WI38 (cell line): Measurements from ENCODE around the gene FDXR.
A peak's percentile ranks its signal among the peaks of the same experiment; 100 is the strongest.

Experiments used
- H3K4me3 ChIP-seq: 2 replicates; pipeline ENCODE4 v1.5.1; 2011; ENCODE audit warnings: low read depth, mild to moderate bottlenecking, control low read depth, low read length
- TF ChIP-seq, protein P1 (sequence below): IDR thresholded peaks from 2 replicates; pipeline ENCODE4 v1.5.1; 2012; ENCODE audit warnings: low read depth, mild to moderate bottlenecking, control low read depth, low read length

FDXR gene

DNA sequence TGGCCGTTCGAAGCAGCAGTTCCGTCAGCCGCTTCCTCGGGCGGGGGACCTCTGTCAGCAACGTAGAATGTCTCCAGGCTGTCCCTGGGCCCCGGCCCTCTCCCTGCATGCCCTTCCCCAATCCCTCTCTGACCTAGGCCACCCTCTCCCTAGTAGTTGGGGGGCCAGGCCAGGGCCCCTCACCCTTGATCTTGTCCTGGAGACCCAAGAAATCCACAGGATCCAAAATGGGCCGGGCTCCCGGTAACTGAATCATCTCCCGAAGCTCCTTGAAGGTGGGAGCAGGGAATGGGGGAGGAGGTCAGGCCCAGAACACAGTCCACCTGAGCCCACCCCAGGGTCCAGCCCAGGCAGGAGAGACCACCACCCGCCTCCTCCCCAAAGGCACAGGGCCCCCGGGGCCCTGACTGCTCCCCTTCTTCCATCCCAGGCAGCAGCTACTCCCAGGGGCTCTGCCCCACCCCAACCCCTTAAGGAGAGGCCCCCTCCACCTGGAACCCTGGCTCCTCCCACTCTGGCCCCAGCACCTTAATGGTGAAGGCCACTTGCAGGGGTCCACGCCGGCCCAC lies 8.4 kb downstream of the FDXR start:
- H3K4me3 ChIP-seq = no peak overlapping the region
- TF ChIP-seq, protein P1, sequence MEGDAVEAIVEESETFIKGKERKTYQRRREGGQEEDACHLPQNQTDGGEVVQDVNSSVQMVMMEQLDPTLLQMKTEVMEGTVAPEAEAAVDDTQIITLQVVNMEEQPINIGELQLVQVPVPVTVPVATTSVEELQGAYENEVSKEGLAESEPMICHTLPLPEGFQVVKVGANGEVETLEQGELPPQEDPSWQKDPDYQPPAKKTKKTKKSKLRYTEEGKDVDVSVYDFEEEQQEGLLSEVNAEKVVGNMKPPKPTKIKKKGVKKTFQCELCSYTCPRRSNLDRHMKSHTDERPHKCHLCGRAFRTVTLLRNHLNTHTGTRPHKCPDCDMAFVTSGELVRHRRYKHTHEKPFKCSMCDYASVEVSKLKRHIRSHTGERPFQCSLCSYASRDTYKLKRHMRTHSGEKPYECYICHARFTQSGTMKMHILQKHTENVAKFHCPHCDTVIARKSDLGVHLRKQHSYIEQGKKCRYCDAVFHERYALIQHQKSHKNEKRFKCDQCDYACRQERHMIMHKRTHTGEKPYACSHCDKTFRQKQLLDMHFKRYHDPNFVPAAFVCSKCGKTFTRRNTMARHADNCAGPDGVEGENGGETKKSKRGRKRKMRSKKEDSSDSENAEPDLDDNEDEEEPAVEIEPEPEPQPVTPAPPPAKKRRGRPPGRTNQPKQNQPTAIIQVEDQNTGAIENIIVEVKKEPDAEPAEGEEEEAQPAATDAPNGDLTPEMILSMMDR = no peak

DNA sequence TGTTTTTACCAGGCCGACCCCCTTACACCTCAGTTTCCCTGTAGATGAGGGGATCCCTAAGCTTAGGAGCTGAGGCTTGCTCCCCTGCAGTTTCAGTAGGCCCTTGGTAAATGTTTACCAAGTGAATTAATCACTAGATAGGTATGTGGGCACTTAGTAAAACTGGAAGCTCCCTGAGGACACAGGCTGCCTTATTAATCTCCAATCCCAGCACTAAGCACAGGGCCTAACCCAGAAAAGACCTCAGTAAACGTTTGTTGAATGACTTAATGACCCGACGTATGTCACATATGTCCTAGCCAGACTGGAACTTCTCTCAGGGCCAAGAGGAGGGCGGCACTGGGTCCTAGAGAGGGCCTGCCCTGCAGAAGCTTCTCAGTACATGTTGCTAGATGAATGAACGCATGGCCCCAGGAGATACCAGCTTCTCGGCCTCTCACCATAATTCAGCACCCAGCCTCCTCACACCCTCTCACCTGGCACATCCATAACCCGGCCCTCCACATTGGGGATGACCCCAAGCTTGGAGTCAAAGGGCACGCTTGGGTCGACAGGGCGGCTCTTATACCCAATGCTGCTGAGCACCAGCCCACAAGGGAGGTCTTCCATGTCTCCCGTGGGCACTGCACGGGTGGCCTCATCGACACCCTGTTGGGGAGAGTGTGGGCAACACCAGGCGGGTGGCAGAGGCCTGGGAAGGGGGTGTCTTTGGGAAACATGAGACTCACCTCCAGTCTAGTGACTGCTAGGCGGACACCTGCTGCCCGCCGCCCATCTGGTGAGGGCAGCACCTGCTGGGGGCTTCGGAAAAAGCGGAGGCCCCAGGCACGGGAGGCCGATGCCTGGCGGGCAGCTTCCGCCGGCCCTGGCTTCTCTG lies 9.1 kb downstream of the FDXR start:
- TF ChIP-seq, protein P1 = no peak
- H3K4me3 ChIP-seq = no peak overlapping the region

DNA sequence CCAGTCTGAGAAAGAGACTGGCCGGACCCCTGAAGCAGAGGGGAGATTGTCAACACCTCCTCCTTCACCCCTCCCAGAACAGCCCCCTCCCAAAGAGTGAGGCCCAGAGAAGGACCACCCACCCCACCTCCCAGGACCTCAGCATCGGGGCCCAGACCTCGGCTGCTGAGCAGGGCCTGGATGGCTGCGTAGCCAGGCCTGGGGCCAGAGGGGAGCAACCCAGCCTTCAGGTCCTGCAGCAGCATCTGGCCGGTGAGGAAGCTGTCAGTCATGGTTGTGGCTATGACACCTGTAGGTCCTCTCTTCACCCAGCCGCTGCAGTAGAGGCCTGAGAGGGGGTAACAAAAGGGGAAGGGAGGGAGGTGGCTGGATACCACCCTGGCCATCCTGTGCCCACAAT lies 9.9 kb downstream of the FDXR start:
- H3K4me3 ChIP-seq = no peak overlapping the region
- TF ChIP-seq, protein P1 = no peak

DNA sequence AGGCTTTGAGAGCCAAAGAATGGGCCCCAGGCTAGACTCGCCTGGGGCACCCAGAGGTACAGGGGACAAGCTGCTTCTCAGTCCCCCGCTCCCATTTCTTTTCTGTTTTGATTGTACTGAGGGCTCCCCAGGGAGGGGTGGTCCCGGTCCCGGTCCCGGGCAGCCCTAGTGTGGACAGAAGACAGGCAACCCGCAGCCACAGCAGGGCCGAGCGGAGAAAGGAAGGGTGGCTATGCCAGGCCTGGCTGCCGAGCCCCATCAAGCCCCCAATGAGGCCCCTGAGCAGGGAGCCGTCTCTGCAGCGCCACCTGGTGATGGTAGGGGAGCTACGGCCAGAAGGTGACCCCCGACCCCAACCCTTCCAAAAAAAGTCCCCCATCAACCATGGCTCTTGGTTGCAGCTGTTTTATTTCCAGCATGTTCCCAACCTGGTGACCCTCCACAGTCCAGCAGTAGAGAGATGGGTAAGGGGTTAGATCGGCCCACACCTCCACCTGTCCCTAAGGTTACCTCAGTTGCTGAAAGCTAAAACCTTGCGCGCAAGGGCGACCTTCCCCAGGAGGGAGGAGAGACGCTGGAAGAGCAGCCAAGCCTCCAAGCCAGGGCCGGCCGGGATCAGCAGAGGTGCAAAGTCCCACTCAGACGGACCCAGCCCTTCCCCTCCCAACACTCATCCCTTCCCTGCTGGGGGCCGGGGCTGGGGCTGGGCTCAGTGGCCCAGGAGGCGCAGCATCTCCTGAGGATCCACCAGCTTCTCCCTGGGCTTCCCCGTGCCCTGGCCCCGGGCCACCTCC lies 10.5 kb downstream of the FDXR start:
- TF ChIP-seq, protein P1 = peak; percentile 60
- no peak overlapping the region for H3K4me3 ChIP-seq

DNA sequence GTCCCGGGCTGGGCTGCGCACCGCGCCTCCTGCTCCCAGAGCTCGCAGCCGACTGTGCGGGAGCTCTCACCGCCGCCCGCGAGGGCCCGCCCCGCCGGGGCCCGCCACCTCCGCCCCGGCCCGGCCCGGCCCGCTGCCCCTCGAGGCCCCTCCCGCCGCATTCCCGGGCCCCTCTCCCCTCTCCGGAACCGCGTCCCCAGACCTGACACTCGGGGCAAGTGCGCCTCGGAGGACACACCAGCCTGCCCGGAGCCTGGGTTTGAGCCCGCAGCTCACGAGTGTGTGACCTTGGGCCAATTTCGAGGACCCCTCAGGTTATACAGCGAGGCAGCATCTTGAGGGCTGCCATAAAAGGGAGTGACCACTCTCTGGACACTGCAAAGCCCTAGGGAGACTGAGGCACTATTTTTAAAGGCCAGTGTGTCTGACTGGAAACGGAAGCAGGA lies 11.1 kb downstream of the FDXR start:
- TF ChIP-seq, protein P1 = no peak
- no peak overlapping the region for H3K4me3 ChIP-seq

DNA sequence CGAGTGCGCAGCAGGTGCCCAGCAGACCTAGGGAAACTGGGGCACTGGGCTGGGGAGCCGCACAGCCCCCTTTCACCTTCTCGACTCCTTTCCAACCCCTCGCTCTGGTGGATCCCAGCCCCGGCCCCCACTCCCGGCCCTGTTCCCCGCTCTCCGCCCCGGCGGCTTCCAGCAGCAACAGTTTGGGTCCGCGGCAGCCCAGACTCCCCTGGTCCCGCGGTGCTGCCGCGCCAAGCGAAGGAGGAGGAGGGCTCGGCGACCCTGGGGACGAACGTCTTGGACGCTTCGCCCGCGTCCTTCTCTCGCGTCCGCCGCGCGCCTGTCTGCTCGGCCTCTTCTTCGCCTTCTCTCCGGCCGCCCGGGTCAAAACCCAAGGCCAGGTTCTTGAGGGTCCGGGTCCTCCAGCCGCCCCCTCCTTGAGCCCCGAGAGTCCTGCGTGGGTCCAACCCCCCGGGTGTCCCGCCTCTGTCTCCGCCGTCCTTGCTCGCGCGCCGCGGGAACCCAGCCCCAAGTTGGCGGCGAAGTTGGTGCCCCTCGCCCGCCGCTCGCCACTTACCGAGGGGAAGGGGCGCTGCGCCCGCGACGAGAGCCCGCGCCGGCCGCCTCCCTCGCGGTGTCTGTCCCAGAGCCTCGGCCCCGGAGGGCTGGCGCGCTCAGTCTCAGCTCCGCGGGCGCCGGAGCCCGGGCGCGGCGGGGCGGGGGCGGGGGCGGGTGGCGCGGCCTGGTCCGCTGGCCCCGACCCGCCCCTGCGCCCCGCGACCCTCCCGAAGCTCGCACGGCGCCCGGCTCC lies 11.7 kb downstream of the FDXR start:
- H3K4me3 ChIP-seq = no peak overlapping the region
- TF ChIP-seq, protein P1 = no peak
